ENCODE data around the gene ZNF488.
A peak's percentile ranks its signal among the peaks of the same experiment; 100 is the strongest.

ZNF488 gene

GRCh38 chr10:47365431-47366180, 18.5 kb downstream of the ZNF488 start:
- DNase-seq: no peak

- no peak for DNase-seq
Measured at GRCh38 chr10:47364911-47365310, 19.2 kb downstream of the ZNF488 start.

DNA sequence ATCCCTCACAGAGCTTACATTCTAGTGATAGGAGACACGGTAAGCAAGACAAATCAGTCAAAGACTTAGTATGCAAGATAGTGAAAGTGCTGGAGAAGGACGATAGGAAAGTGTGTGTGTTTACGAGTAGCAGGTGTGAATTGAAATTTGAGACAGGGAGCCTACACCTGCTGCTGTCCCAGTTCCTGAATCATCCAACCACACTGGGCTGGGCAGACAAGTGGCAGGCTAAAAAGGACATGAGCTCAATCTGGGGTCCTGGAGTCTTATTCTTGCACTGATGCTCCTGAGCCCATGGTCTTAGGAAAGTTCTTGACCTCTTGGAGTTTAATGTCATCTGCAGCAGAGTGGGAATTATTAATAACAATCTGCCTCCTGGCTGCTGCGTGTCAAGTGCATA, 19.7 kb downstream of the ZNF488 start:
- no peak for DNase-seq

GRCh38 chr10:47363781-47364180, 20.3 kb downstream of the ZNF488 start:
- DNase-seq: no peak

- DNase-seq: no peak
Measured at GRCh38 chr10:47362199-47362598, 21.9 kb downstream of the ZNF488 start.

DNA sequence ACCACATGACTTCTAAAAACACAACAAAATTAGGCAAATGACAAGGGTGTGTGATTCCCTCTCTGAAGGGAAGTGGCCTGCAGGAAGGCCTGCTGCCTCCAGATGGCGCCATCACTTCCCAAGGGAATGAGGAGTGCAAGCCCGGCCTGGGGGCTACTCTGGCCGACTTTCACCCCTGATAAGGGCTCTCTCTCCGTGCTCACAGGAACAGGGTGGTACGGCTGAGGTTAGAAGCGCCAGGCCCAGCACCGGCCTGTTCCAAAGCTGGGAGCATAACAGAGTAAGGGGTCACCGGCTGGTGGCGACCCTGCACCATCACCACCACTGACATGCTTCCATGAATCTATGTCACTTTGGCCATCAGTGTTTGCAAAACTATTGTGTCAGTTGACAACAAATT, 22.8 kb downstream of the ZNF488 start:
- peak; percentile 19 for DNase-seq

DNA sequence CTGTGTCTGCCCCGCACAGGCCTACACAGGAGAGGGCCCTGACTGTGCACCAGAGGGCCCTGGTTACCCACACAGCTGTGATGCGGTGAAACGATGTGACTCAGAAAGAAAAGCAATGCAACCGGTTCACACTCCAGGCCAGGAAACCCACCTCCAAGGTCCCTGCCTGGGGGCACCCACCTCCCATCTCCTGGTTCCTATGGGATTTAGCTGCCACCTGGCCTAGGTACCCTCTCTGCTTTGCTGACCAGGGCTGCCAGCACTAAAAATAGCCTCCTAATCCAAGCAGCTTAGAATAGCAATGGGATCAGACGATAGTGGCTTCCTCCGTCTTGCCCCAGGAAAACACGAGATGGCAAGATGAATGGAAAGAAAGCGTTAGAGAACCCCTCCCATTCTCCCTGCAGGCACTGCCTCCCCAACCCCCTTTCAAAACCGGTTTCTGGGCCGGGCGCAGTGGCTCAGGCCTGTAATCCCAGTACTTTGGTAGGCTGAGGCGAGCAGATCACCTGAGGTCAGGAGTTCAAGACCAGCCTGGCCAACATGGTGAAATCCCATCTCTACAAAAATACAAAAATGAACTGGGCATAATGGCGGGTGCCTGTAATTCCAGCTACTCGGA, 23.6 kb downstream of the ZNF488 start:
- DNase-seq: no peak

GRCh38 chr10:47359626-47360418, 24.3 kb downstream of the ZNF488 start:
- no peak for DNase-seq

DNA sequence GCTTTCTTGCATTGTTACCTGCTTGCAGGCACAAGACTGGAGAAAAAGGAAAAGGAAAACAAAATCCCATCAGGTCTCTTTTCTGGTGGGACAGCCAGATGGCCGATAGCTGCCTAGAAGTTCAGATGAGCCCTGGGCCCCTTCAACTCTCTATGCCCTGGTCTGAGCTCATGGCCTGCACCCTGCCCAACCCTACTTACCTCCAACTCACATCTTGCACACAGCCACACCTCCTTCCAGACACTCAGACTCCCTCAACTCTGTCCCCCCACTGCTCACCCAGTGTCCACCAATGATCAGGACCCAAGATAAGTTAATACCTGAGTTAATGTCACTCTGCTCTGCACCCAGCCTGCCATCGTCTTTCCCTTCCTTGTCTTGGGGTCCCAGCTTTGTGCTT, 25.0 kb downstream of the ZNF488 start:
- DNase-seq: no peak

GRCh38 chr10:47358457-47358856, 25.6 kb downstream of the ZNF488 start:
- no peak for DNase-seq

DNA sequence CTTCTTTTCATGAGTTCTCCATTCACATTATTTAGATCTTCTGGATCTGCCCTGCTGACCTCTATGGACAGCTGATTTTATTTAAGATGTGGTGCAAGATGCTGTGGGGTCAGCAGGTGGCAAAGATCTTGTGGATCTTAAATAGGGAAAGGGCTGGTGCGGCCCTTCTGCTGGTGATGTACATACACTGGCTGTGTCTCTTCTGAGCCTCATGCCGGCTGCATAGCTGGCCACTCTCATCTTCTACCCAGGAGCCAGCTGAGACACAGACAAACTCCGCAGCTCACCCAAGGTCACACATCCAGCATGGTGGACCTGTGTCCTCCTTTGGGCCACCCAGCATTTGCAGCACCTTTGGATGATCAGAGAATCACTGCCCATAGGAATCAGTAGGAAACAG, 26.2 kb downstream of the ZNF488 start:
- no peak for DNase-seq

DNA sequence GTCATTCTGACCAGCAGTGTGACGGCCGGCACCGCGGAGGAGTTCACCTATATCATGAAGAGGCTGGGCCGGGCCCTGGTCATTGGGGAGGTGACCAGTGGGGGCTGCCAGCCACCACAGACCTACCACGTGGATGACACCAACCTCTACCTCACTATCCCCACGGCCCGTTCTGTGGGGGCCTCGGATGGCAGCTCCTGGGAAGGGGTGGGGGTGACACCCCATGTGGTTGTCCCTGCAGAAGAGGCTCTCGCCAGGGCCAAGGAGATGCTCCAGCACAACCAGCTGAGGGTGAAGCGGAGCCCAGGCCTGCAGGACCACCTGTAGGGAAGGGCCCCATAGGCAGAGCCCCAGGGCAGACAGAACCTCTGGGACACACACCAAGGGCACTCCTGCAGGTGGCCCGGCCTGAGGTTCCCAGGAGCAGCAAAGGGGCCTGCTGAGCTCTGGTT, 26.9 kb downstream of the ZNF488 start:
- no peak for DNase-seq

GRCh38 chr10:47356708-47357107, 27.4 kb downstream of the ZNF488 start:
- DNase-seq: no peak

DNA sequence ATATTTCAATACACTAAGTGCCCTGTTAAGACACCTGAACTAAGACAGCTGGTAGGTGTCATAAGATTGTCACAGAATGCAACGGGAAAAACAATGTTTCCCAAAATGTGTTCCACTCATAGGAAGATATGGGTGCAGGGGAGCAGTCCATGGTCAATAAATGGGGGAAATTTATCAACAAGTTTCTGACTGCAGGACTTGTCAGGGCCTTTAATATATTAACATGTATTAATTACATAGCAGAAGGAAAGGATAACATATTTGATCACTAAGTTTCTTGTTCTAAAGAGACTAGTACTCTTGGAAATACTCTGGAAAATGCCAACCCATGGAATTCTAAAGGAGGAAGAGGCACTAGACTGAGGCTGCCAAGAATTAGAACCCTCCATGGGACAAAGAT, 29.2 kb downstream of the ZNF488 start:
- no peak for DNase-seq

DNA sequence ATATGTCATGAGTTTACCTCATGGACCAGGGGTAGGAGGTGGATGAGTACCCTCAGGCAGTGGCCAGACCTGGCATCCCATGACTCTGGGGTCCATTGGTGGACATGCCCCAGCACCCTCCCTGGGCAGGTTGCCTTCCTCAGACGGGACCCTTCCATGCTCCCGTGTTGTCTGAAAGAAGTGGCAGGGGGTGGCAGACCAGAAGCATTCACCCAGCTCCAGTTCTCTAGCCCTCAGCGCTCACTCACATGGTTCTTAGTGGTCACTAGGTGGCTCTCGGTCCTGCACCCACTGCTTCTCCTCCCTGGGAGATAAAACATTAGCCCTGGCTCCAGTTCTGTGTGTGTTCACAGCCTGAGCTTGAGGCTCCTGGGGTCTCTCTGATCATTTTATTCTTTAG, 29.9 kb downstream of the ZNF488 start:
- peak; percentile 3 for DNase-seq

DNA sequence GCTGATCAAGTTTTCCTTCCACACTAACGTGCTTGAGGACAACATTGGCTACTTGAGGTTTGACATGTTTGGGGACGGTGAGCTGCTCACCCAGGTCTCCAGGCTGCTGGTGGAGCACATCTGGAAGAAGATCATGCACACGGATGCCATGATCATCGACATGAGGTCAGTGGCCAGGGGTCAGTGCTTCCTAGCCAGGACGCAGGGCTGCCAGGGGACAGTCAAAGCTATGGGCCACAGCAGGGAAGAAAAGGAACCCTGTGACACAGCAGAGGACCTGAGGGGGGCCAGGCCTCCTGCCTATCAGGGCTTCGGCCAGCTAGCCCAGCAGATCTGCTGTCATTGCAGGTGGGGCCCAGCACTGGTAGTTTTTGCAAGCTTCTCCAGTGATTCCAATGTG, 30.7 kb downstream of the ZNF488 start:
- no peak for DNase-seq

- DNase-seq: no peak
Measured at GRCh38 chr10:47351899-47352815, 31.9 kb downstream of the ZNF488 start.

DNA sequence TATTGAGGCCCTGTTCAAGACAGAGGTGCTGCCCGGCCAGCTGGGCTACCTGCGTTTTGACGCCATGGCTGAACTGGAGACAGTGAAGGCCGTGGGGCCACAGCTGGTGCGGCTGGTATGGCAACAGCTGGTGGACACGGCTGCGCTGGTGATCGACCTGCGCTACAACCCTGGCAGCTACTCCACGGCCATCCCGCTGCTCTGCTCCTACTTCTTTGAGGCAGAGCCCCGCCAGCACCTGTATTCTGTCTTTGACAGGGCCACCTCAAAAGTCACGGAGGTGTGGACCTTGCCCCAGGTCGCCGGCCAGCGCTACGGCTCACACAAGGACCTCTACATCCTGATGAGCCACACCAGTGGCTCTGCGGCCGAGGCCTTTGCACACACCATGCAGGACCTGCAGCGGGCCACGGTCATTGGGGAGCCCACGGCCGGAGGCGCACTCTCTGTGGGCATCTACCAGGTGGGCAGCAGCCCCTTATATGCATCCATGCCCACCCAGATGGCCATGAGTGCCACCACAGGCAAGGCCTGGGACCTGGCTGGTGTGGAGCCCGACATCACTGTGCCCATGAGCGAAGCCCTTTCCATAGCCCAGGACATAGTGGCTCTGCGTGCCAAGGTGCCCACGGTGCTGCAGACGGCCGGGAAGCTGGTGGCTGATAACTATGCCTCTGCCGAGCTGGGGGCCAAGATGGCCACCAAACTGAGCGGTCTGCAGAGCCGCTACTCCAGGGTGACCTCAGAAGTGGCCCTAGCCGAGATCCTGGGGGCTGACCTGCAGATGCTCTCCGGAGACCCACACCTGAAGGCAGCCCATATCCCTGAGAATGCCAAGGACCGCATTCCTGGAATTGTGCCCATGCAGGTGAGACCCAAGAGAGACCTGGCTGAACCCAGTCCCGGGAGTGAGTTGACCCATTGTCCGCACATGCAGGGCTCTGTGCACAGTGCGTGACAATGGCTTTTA, 33.1 kb downstream of the ZNF488 start:
- DNase-seq: no peak

GRCh38 chr10:47349941-47350371, 34.1 kb downstream of the ZNF488 start:
- no peak for DNase-seq

- DNase-seq: no peak
Measured at GRCh38 chr10:47349516-47349915, 34.6 kb downstream of the ZNF488 start.

- DNase-seq: no peak
Measured at GRCh38 chr10:47348661-47349470, 35.2 kb downstream of the ZNF488 start.

All from fibroblast of upper back skin (primary cell).